Kidney tubule cell (primary cell): ENCODE measurements around the gene MBOAT1.
A peak's percentile ranks its signal among the peaks of the same experiment; 100 is the strongest.

Experiments used
- DNase-seq: peaks from one replicate; pipeline ENCODE4 v3.0.0-alpha.2; 2018; ENCODE audit warnings: low spot score

Gene MBOAT1

DNA sequence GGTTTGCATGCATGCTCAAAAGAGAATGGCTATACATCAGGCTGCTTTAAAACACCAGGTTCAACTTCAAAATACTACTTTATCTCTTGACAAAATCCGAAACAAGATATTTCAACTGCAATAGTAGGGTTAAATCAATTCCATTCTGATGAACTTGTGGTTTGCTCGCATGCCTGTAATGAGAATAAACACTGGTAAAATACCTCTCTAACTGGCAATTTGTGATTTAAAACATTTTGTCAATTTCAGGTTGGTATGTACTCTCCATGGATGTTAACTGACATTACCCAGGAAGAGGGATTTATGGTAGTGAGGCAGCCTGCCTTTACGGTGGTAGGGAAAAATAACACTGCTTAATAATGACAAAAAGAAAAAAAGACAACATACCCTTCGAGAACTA lies 74.4 kb downstream of the MBOAT1 start:
- no peak for DNase-seq

DNA sequence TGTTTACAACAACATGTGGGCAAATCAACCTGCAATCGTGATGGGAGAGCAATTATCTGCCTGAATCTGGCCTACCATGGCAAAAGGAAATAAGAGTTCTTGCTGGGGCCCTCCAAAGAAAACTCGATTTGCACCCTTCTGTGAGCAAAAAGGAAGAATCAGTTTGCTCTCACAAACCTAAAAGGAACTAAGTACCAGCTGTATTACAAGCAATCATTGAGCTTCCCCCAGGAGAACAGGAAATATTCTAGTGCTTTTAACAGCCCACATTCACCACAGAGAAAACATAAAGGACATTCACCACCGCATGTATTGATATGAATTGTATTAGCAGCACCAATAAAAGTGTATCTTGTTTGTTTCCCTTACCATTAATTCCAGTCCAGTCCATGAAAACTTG lies 75.0 kb downstream of the MBOAT1 start:
- DNase-seq = no peak

DNA sequence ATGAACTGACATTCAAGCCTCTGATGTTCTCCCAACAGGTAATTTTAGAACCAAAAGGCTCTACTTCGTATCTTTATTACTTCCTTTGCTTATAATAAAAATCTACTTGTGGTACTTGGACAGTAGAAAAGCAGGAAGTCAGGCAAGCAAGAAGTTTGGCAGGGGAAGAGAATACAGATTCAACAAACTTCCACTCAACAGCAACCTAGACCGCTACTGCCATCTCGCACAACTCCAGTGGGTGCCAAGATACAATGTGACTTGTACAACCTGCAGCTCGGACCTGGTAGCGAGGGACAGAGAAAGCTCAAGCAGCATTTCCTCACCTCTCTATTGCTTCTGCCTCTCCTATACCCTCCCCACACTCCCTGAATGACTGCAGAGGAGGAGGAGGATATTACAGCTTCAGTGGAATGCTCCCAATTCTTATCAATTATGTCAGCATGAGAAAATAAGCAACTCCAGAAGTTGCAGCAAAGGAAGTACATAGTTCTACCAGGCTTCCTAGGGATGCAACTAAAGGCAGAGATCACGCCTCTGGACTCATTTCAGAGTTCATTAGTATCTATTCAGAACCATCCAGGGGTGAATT lies 76.5 kb downstream of the MBOAT1 start:
- DNase-seq = no peak

DNA sequence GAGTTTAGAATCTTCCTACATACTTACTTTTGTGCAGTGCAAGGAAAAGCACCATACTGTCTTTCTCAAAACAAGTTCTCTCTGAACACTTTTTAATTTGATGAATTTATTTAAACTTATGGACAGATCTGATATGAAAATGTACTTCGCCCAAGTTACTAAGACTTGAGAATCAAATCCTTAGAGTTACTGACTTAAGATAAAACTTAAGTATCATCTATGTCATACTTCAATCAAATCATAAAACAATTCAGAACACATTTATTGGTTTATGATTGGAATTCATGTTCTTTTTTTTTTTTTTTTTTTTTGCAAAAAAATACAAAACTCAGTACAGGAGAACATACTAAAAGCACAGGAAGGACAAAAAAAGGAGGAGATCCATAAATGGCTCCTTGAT lies 77.7 kb downstream of the MBOAT1 start:
- DNase-seq = no peak

DNA sequence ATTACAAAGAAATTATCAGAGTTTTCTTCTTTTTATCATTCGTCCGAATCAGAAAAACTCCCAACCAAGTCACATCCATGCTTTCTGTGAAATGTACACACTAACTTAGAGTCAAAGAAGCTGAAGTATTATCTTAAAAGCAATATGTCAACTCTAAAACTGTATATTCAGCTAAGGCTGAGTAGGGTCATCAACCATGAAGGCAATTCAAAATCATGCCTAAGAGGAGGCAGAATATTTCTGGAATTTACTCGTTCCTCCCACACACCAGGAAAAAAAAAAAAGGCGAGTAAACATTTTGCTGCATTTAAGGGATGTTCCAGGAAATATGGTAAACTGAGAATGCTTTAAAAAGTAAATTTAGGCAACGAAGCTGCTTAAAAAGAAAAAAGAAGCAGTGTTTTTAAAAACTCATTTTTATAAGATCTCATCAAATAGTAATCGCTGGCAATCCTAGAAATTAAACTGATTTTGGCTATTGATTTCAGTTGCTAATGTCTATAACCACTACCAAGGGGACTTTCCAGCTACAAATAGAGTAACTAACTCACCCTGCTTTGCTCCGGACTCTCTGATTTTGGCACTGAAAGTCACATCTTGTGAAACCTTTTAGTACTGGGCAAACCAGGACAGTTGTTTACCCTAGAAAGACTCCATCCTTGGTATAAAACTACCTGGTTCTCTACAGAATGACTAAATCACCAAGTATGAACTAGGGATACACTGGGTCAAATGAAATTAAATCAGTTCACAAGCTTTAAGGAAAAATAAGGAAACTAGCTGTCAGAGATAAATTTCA lies 82.8 kb downstream of the MBOAT1 start:
- DNase-seq = no peak

DNA sequence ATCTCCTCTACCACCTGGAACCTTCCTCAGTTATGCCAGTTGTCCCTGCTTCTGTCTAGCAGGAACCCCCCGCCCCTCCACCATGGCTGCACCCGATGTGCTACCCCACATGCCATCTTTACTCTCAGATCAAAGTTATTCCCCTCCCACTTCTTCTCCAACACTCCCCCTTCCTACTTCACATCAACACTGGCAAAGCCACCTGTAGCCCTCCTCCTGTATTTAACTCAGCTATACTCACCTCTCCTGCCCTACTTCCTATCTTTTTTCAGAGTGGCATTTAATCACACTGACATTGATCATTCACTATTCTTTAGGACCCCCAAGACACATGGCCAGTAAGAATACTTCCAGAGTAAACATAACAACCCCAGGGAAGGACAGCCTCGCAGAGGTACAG lies 84.3 kb downstream of the MBOAT1 start:
- DNase-seq = no peak

DNA sequence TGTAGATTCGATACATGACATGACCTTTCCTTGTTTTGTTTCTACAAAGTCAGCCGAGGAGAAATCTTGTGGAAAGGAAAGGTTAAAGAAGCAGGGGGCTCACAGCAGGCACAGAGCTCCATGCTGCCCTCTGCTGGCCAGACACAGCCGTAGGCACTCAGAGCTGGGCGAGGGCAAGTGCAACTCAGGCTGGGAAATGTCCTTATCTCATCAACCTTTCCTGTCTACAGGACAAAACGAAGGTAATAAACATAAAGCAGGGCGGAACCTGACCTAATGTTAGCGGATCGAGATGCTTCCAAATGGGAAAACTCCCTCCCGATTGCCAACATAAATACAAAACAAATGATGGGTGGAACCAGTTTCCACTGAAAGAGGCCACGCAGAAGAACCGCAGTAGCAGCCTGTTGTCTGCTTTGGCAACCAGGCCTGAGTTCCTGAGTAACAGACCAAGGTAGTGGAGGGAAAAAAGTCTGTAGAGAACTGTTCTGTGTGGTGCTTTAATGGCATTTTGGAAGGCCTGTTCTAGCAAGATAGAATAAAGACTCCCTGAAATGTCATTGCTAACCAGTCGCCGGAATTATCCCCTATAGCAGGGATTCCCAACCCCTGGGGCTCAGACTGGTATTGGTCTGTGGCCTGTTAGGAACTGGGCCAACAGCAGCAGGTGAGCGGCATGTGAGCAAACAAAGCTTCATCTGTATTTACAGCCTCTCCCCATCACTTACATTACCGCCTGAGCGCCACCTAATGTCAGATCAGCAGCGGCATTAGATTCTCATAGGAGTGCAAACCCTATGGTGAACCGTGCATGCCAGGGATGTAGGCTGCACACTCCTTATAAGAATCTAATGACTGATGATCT lies 85.2 kb downstream of the MBOAT1 start:
- DNase-seq = peak; percentile 57

DNA sequence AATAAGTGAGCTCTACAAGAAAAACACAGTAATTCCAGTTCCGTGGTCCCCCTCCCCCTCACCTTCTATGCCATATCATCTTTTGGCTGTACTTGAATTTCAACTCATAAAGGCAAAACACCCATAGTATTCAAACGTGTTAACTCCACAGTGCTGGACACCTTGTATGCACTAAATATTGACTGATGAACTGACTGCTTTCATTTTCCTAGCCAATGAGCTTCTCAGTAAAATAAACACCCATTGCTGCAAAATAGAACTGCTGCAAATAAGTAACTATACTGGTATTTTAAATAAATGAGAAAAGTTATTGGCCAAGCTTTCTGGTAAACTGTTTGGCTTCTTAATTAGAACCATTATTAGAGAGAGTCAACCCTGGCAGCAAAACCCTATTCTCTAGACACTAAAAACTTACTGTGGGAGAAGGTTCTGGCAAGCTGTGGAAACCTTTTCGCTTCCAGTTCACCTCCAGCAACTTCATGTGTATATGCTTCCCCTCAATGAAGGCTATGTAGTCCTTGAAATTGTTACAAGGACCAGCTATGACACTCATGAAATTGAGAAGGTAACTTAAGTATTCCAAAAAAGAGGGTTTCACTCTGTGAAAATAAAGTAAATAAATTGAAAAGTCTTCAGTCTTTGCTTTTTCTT lies 86.0 kb downstream of the MBOAT1 start:
- no peak for DNase-seq

DNA sequence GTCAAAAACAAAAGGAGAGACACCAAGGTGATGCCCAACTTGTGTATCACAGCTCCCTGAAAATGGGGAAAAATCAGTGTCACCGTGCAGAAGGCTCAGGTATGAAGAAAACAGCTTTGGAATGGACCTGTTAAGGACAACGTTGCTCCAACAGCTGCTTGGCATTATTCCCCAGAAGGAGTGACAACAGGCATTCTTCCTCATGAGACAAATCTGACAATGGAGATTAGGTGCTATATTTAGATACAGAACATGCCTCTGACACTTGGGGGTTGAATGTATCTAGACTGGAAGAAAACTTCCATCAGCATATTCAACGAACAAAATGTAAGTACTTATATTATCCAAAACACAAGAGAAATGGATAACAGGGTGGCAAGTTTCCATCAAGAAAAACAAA lies 87.7 kb downstream of the MBOAT1 start:
- no peak for DNase-seq

DNA sequence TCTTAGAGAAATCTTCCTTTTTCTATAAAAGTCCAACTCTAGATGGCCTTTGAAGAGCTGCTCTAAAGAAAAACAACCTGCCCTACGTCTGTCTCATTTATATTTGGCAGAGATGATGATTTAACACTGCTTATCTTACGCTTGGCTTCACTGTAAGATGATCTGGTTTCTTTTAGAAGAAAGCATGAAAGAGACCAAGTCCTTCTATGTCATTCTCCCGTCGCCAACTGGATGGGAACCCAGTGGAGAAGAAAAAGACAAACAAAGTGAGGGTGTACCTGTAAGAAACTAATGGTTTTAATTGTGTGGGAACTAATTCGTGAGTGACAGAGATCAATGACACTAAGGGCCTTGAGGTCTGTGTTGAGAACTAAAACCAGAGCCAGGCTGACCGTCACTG lies 92.8 kb downstream of the MBOAT1 start:
- DNase-seq = no peak

DNA sequence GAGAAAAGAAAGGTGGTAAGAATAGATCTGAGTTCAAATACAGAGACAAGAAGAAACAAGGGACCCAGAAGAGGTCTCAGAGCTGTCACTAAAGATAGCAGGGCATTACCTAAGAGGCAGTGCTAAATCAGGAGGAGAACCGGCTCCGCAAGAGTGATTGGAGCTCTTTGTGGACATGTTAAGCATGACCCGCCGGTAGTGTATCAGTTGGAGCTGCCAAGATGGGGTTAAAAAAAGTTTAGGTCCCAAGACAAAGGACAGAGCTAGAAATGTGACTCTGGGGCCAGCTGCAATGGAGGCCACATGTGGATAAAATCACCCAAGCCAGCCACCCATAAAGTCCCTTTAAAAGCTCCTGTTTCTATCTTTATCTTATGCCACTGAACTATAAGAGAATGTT lies 93.4 kb downstream of the MBOAT1 start:
- DNase-seq = no peak

DNA sequence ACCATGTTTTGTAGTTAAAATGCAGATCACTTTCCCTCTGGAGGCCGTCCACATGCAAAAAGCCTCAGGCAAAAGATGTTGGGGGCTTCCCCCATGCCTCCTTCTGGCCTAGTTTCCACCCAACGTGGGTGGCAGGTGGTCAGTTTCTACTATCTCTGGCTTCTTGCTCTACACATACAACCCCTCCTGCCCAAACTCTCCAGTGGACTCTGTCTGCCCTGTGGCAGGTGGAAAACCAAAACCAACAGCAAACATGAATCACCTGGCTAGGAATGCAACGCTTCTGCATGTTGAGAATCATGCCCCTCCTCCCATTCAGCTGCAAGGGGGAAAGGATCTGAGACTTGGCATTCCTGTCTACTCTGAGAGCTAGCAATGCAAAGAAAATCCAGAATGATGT lies 94.8 kb downstream of the MBOAT1 start:
- DNase-seq = peak; percentile 85

DNA sequence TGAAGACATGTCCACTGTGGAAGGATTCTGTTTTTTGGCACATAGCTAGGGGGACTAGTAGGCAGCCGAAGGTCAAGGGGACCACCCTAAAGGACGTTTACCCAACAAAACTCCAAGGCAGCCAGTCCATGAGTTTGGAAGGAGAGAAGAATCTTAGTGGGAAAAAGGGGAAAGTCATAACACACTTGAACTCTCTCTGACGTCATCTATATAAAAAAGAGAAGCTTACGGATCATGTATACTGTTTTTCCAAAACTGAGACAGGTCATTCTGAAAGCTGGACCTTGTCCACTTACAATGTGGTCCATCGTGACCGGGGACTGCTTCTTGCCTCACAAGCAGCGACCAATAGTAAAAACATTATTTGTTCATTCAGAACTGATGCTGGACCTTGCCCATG lies 95.5 kb downstream of the MBOAT1 start:
- no peak for DNase-seq

DNA sequence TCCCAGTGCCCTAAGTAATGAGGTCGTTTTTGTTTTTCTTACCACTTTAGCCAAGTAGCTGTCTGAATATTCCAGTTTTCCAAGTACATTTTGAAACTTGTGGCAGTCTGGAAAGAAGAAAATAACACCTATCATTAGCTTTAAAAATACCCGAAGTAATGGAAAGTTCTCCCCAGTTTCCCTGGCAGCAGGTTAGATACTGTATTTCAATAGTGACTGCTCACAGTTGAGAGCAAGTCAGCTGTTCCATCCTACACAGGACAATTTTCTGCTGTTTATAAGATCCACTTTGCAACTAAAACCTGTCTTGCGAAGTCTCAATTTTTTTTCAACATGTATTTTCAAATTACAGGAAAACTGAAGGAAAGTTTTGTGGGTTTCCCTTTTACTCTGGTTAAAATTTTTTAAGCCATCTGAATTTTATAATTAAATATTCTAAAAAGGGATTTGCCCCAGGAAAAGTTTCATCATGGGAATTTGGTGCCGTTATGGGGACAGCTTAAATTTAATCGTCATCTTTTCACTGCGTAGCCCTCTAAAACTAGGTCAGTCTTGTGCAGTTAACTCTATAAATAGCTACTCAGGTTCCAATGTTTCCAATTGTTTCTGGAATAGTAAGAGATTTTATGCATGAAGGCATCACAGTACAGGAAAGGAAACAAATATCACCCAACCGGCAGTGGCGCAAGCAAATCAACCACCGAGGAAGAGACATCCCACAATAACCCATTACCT lies 96.9 kb downstream of the MBOAT1 start:
- no peak for DNase-seq

DNA sequence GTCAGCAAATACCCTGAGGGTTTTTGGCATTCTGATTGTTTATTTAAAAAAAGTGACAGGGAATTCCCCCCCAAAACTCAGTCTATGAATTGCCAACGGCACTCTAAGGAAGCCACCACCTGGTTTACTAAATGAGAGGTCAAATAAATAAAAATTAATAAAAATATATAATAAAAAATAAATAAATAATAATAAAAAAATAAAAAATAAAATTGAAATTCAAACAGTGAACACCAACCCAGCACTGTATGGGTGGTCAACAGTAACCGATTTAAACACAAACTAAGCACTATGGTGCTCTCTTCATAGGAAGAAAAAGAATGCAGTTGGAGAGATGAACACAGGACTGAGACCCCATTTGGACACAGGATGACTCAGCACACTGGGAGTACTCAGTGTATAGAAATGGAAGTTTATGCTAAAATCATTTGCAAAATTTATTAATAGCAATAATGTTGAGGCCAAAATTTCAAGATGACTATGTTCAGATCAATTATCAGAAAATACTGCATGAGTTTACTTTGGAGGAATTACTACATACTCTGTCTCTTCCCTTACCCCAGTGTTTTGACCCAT lies 98.5 kb downstream of the MBOAT1 start:
- DNase-seq = no peak

DNA sequence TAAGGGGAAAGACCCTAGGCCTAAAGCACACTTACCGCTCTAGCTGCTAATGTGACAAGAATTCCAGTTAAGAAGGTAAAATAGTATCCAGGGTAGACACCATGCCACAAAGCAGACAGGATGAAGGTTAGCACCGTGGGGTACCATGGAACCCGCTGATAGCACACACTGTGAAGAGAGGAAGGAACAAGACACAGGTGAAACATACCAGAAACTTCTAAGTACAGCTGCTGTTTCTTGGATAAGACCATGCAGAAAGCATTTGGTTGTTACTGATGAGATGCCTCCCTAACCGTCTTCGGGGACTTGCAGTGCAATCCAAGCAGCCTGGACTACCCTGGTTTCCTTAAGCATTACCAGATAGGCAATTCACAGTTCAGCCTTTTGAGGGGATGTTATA lies 99.4 kb downstream of the MBOAT1 start:
- no peak for DNase-seq

DNA sequence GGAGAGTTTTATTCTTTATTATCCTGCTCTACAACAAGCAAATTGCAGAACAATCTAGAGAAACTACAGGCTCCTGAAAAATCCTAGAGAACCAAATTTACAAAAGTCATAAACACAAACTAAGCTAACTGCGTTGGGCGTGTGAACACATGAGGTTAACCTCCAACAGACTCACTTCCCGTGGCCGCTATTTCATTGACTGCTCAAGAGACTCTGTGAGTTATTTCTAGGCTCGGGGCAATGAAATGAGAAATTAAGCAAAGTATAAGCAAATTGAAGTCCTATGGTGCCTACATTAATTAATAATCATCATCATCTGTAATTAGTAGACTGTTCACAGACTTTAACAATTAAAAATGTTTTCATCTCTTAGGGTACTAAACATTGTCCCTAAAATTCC lies 100.0 kb downstream of the MBOAT1 start:
- no peak for DNase-seq

DNA sequence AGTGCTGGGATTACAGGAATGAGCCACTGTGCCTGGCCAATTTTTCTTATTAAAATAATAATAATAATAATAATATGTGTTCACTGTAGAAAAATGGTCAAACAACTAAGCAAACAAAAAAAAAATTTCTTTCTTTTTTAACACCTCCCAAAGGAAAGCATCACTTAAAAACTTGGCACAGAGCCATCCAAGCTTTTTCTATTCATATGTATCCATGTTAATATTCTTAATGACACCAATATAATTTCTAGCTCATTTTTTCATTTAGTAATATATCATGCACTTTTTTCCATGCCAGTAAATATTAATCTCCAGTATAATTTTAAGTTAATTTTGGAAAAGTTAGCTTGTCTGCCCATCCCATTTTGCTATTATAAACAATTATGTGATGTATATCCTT lies 101.8 kb downstream of the MBOAT1 start:
- DNase-seq = no peak

DNA sequence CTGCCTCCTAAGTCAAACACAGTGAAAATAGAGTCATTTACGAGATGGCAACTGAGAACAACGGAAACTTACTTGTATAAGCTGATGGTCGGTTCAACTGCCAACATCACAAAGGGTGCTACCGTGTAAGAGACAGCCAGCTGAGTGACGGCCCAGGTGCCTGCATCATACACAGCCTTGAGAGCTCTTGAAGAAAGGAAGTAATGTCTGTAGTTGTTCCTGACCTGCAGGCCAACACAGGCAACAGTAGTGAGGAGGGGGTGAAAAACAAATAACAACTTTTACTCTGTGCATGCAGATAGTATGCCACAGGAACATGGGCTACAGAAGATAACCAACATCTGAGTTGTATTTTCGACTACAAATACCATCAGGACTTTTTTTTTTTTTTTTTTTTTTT lies 102.7 kb downstream of the MBOAT1 start:
- DNase-seq = no peak

DNA sequence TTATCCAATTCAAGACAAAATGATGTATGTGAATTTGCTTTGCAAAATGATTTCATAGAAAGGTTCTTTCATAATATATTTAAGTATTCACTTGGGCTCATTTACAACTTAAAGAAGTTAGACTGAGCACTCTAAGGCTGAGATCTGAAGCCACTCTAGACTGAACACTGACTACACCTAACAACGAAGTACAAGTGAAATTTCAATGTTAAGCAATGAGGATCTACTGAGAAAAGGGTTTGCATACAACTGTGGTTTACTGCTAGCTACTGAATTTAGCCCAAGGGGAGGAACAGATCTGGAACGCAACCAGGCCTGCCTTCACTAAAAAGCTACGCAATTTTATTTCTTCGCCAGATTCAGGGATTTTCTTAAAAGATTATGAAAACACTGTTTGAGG lies 106.4 kb downstream of the MBOAT1 start:
- DNase-seq = no peak

DNA sequence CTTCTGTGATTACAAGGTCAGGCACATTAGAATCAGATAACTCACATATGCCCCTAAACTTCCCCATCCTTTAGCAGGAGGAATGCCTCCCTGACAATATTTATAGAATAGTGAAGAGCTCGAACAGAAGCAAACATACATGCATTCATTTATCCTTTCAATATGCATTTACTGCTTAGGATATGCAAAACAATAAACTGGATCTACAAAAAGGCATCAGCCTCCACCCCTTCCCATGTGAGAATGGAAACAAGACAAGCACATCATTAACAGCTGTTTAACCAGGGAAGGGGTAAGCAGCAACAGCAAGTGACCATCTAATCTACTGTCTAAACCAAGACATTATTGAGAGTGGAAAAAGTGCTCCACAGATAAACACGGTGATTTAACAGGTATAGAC lies 107.6 kb downstream of the MBOAT1 start:
- no peak for DNase-seq
